HG02981 (cell line): ENCODE results near the gene RGS19.

Experiments
- ATAC-seq: cut with Tn5 transposase; IDR thresholded peaks from one replicate; pipeline ENCODE4 v1.9.1; 2021; ENCODE audit warnings: mild to moderate bottlenecking, moderate library complexity; ENCODE audit not compliant: unreplicated experiment

RGS19 gene

DNA sequence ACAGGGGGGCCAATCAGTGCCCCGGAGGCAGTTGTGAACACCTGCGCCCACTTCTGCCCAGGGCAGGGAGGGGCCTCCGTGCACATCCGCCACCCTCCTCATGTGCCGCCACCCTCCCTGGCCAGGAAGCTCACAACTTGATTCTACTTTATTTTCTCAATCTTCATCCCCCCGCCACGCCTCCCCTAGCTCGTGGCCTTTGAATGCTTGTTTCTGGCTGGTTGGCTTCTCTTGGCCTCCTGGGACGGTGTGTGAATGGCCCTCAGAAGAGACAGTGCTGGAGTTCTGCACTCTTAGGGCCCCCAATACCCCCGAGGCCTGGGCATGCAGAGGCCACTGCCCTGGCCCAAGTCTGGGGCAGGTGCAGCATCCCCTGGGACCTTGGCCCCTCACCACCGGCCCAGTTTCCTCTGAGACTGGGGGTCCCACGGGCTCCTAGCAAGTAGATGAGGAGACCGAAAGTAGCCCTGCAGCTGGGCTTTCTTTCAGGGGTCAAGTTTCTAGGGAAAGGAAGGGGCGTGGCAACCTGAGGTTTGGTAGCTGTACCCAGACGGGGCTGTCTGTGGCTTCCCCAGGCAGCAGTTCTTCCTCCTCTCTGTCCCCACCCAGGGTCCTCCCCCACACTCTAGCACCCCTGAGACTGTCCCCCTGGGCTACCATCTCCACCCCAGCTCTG lies 1.3 kb downstream of the RGS19 start:
- no peak for ATAC-seq

DNA sequence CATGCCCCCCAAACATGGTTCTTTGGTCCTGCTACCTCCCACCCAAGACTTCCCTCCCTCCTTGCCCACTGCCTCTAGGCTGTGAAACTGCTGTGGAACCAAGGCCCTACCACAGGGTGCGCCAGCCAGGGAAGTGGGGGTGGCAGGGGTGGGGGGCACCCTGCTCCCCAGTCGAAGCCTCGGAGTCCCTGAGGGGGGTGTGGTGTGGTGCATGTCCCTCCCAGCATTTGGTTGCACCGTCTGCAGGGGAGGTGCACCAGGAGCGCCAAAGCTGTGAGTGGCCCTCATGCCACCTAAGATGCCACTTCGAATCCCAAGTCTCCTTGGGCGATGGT lies 1.8 kb downstream of the RGS19 start:
- ATAC-seq, result no peak

DNA sequence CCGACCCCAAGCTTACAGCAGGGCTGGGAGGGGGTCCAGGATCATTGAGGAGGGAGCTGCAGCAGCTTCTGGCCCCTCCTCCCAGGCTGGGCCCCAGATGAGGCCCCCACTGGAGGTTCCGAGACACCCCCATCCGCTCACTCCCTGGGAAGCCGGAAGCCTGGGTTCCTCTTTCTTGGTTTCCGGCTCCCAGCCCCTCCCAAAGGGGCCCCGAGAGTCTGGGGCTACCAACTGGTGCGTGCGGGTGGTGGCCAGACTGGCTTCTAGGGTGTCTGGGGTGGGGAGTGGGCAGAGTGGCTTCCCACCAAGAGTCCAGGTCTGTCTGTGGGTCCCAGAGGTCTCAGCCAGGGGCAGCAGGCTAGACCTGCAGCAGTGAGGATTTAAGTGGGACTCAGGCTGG lies 2.2 kb downstream of the RGS19 start:
- ATAC-seq, result no peak

DNA sequence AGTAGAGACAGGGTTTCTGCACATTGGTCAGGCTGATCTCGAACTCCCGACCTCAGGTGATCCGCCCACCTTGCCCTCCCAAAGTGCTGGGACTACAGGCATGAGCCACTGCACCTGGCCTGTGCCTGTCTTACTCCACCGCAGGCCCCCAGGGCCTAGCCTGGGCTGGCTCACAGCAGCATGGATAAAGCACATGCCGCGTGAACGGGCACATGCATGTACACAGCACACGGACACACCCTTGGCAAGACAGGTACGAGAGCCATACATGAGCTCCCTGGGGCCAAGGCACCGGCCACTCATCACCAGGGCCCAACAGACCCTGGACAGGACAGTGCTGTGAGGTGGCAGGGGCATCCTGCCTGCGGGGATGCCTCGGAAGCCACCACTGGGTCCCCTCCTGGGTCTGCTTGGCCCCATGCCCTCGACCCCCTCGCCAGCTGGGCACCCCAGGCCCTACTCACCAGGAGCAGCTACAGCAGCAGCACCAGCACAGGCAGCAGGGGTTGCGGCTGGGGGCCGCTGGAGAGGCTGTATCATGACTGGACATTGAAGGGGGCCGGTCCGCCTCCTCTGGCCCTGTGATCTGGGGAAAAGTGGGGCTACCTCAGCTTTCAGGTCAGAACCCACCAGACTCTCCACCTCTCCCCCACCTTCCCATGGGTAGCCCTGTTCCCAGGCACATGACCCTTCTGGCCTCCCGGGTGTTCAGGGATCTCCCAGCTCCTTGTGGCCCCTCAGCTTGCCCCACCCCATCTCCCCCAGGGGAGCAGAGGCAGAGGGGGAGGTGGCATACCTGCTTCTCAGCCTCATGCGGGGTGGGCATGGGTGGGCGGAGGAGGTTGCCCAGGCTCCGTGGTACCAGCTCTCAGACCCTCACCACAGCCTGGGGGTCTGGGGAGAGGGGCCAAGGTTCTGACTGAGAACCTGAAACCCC lies 3.0 kb downstream of the RGS19 start:
- ATAC-seq, result no peak

DNA sequence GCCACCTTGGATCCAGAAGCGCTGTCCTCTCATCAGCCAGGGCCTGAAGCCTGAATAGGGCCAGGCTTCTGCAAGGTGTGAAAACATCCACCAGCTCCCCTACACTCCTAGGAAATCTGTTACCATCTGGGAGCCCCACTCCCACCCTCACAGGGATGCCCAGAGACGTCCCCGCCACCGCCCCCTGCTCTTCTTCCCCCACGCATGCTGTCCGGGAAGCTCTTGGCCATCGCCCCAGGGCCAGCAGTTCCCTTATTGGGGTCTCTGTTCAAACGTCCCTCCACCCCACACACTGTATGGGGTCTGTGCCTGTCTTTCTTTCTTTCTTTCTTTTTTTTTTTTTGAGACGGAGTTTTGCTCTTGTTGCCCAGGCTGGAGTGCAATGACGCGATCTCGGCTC lies 3.8 kb downstream of the RGS19 start:
- ATAC-seq, result no peak

DNA sequence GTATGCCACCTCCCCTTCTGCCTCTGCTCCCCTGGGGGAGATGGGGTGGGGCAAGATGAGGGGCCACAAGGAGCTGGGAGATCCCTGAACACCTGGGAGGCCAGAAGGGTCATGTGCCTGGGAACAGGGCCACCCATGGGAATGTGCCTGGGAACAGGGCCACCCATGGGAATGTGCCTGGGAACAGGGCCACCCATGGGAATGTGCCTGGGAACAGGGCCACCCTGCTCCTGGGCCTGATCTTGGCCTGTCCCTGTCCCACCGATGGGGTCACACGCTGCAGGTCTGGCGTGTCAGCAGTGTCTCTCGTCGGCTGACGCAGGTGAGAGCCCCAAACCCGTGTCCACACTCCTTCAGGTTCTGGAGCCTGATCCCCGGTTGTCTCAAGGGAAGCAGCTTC lies 4.4 kb downstream of the RGS19 start:
- ATAC-seq, result no peak

DNA sequence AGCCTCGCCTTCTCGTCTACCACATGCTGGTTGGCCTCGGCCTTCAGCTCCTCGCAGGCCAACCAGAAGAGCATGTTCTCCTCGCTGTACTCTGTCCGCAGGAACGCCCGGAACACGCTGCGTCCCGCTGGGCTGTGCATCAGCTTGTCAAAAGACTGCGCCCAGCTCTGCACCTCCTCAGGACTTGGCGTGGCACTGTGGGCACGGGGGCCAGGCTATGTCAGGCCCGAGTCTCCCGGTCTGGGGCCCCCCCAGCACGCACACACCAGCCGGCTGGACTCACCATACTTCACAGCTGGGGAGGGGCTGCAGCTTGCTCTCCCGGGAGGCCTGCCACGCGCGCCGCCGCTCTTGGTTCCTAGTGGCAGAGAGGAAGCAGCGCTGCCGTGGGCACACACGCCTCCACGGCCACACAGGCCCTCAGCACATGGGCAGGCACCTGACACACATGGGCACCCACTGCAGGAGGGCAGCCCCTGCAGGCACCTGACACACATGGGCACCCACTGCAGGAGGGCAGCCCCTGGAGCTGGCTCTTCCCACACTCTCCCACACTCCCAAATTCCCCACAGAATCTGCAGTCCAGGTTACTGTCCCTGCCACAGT lies 5.0 kb downstream of the RGS19 start:
- no peak for ATAC-seq

DNA sequence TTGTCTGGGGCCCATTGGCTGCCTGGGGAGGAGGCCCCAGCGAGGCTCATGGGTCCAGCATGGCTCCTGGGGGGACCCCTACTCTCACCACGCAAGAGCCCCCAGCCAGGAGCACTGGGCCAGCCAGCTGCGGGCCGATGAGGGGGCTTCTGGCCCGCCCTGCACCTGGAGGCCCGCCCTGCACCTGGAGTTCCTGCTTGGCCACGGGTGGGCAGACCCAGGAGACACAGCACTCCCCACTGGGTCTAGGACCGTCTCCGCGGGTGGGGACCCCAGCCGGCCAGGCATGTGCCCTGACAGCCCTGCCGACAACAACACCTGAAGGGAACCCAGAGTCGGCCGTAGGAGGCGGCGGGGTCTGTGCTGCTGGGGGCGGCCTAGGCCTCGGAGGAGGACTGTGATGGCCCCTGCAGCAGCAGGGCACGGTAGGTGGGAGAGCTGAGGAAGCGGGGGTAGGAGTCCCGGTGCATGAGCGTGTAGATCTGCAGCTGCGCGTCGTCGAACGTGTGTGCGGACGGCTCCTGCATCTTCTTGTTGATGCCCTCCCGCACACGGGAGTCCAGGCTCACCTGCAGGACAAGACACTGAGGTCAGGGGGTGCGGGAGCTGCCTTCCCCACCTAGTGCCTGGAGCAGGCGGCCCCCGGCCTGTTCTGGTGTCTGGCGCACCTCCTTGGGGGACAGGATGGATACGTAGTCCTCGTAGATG lies 5.7 kb downstream of the RGS19 start:
- ATAC-seq, result no peak

DNA sequence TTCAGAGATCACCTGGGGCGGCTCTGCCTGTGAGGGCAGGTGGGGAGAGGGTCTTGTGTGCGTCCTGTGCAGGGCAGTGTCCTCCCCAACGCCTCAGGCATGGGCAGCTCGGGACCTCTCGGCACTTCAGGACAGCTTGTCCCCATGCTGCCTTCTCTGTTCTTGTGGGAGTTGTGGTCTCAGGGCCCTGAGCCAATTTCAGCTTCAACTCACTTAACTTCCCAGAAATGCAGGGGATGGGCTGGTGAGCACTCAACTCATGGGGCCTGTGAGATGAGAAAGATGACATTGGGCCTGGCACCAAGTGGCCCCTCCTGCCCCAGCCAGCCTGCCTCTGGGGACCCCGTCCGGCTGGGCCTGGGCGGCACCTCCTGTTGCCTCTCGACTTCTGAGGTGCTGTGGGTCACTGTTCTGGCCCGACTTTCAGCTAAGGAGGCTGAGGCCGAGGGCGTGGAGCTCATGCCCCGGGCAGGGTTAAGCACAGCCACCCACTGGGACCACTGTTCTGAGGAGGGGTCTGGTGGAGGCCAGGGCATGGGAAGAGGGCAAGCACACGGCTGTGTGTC lies 6.7 kb downstream of the RGS19 start:
- ATAC-seq, result no peak

DNA sequence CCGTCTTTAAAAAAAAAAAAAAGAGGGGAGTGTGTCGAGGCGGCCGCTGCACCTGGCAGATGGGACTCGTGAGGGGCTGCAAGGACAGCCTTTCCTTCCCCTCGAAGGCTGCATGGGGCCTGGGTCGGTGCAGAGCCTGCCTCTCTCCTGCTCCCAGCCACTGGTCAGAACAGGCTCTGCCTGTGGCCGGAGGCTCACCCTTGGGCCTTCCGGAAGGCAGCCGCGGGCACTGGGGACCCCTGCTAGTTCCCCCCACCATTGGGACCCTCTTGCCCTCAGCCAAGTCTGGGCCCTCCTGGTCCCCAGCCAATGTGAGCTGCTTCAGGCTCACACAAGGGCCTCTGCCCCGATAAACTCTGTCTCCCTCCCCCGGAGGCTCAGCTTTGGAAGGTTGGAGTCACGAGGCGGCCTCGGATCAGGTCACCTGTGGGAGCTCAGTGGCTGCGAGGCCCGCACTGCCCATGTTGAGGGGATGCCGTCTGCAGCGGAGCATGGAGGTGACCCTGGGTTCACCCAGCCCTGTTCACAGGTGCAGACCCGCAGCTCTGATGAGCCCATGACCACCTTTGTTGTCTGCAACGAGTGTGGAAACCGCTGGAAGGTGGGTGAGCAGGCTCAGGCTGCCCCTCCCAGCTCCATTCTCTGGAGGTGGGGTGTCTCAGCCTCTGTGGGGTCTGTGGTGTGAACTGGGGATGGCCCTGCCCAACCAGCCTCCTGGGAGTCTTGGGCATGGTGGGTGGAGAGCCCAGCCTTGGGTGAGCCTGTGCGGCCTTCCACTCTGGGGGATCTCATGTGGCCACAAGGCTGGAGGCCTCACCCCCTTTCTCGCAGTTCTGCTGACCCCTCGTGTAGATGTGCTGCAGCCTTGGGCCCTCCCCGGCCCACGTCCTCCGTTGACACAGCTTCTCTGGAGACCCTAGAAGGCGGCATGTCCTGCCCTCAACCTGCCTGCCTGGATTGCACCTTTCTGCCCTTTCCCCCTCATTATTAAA lies 7.7 kb downstream of the RGS19 start:
- ATAC-seq, result no peak

DNA sequence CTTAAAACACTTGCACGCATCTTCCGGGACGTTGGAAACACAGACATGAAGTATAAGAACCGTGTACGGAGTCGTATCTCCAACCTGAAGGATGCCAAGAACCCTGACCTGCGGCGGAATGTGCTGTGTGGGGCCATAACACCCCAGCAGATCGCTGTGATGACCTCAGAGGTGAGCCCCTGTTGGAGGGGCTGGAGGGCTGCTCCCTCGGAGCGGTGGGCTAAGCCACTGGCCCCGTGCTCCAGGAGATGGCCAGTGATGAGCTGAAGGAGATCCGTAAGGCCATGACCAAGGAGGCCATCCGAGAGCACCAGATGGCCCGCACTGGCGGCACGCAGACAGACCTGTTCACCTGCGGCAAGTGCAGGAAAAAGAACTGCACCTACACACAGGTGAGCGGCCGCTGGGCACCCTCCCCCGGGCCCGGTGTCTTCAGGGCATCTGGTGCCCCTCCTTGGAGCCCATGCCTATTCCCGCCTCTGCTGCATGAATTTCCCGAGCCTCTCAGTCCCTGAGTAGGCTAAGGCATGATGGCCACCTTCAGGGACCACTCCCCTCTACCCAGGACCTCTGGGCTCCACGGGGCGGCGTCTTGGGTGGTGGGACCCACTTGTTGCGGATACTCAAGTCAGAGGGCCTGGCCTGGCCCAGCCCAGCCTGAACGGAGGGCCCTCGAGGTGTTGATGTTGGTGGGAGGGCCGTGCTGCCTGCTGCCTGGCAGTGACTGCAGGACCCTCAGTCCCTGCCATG lies 8.9 kb downstream of the RGS19 start:
- ATAC-seq, result no peak

DNA sequence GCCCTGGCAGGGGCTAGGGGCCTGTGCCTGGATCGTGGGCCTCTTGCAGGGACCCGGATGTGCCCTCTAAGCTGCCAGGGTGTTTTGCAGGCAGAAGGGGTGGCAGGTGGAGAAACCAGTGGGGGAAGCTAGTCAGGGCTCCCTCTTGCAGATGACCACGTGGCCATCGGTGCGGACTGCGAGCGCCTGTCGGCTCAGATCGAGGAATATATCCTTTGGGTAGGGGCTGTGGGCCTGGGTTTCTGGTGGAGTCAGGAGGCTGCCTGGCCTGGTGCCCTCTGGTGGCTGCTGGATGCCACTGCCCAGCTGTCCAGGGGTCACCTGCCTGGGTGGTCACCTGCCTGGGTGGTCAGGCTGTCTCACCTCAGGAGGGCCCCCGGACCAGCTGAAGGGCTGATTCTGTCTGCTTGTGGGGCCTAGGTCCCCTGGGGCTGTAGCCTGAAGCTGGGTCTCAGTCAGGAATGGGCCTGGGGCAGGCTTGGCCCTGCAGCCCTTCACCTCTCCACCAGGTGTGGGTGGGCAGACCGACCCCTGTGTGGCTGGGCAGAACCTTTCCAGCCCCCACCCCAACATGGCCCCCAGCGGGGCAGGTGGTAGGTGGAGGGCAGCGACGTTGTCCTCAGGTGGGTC lies 9.6 kb downstream of the RGS19 start:
- ATAC-seq, result no peak

DNA sequence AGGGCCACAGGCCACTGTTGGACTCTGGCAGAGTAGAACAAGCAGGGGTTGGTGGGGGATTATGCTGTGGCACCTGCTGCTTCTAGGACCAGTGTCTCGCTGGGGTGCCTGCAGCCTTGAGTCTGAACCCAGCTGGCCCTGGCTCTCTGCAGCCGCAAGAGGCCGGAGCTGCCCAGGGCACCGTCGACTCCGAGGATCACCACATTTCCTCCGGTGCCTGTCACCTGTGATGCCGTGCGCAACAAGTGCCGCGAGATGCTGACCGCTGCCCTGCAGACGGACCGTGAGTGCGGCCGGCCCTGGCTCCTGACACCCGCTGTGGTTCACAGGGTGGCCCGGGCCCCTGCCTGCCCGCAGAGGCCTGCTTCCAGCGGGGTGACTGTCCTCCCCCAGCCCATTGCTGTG lies 10.1 kb downstream of the RGS19 start:
- no peak for ATAC-seq

DNA sequence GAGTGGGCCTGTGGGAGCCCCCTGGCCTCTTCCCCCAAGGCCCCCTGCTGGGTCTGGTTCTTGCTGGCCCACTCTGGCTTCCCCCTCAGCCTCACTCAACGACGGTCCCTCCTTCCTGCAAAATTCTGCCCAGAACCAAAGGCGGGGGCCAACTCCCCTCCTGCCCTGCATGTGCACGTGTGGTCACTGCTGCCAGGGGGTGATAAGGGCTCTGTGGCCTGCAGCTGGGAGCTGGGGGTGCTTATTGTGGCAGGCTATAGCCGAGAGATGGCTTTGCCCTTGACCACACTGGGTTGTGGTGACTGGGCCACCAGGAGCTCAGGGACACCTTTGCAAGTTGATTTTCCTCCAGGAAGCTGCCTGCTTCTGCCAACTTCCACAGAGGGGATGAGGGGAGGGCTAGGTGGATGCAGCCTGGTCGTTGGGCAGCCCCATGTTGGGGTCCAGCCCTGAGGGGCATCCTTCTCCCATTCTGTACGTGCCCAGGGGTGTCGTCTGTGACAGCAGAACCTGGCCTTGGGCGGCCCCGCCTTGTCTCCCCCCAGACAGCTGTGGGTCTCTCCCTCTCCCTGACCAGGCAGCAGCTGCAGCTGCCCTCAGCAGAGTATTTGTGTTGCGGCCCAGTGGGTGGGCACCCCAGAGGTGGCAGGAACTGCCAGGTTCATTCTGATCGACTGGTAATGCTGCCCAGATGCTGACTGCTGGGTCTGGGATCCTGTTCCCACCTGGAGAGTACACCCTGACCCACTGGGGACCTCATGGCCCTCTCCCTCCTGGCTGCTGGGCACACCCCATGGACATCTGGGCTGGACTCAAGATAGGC lies 10.7 kb downstream of the RGS19 start:
- no peak for ATAC-seq

DNA sequence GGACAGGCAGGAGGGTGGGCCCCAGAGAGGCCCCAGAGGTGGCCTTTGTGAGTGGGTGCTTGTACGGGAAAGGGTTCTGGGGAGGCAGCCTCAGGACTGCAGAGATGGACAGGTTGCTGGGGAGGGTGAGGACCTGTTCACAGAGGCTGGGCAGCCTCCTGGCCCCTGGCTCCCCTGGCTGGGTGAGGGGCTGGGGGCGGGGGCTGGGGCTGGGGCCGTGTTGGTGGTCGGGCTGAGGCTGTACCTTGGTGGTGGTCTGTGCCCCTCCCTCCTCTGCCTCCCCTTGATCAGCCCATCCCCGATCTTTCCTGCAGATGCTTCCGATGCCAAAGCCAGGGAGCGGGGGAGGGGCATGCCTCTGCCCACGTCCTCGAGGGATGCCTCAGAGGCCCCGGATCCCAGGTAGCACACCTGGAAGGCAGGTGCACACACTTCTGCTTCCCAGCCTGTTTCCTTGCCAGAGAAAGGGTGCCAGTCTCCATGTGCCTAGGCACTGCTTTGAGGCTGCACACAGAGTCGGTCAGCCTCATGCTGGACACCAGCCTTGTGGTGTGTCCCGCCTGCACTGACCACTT lies 11.5 kb downstream of the RGS19 start:
- ATAC-seq, result no peak

DNA sequence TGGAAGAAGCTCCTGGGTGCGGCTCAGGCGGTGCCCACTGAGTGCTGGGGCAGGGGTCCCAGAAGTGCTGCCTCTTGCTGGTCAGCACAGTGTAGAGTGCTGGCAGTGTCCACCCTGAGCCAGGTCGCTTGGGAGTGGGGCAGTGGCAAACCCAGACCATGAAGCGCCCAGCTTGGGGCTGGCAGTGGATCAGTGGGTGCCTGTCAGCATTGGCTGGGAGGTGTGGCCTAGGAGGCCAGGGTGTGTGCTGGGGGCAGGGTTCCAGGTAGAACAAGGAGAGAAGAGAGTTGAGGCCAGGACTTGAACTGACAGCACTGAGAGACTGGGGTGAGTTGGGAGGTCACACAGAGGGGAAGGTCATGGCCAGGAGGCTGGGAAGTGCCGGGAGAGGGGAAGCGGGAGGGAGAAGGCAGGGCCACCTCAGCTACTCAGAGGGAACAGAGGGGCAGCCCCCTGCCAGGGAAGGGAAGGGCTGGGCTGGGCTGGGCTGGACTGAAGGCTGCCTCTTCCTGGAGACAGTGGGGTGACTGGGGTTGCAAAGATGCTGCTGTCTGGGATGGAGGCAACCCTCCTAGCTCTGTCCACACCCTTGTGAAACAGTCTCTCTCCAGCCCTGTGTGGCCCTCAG lies 12.2 kb downstream of the RGS19 start:
- no peak for ATAC-seq

DNA sequence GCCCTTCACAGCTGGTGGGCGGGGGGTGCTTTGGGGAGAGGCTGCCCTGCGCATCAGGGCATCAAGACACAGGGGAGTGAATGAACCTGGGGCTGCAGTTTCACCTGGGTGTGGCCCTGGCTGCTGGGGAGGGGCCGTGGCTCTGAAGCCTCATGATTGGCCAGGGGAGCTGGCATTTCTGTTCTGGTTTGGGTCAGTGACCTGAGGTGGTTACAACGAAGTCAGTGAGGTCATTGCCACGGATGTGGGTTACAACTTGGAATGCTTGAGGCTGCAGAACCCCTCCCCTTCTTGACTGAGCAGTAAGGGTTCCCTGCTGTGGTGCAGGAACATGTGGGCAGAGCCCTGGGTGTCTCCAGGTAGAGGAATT lies 13.4 kb downstream of the RGS19 start:
- ATAC-seq, result peak; percentile 40
